IPS-20b (cell line): ENCODE results near the gene SIRPD.
"Not testable (repeated sequence)": the region's sequence is repeated elsewhere in the genome, so short reads cannot be mapped to it uniquely, and the experiment has no call there.

Experiments used
- H3K27ac ChIP-seq: one replicate; pipeline ENCODE4 v1.5.1; 2013; ENCODE audit warnings: low read length
- H3K27me3 ChIP-seq: 2 replicates; pipeline ENCODE4 v1.6.1; 2013; ENCODE audit warnings: mild to moderate bottlenecking, low read length, inconsistent platforms; ENCODE audit not compliant: insufficient read depth
- H3K36me3 ChIP-seq: 2 replicates; pipeline ENCODE4 v1.6.1; 2013; ENCODE audit warnings: low read depth, mild to moderate bottlenecking, inconsistent platforms, low read length, moderate library complexity; ENCODE audit not compliant: insufficient read depth
- H3K4me1 ChIP-seq: 2 replicates; pipeline ENCODE4 v1.6.1; 2013; ENCODE audit warnings: mild to moderate bottlenecking, control low read depth, inconsistent platforms, low read length, moderate library complexity; ENCODE audit not compliant: insufficient read depth
- H3K4me3 ChIP-seq: 2 replicates; pipeline ENCODE4 v1.5.1; 2013; ENCODE audit warnings: mild to moderate bottlenecking, low read length, inconsistent platforms
- H3K9ac ChIP-seq: 2 replicates; pipeline ENCODE4 v1.6.1; 2013; ENCODE audit warnings: low read depth, mild to moderate bottlenecking, inconsistent platforms, low read length, moderate library complexity
- H3K9me3 ChIP-seq: 2 replicates; pipeline ENCODE4 v1.6.1; 2013; ENCODE audit warnings: mild to moderate bottlenecking, low read depth, low read length, inconsistent platforms; ENCODE audit not compliant: insufficient read depth

Gene SIRPD

GRCh38 chr20:1557605-1558004, at the start of gene SIRPD:
Gene SIRPD, minus strand, starts transcription at chr20:1557705. Its CDS starts 52 bp downstream, at chr20:1557653.
- Histone ChIP-seq H3K4me1 (no peaks in the 10 kb centered on the region), H3K36me3 (no peaks in the 10 kb centered on the region), H3K9ac (no peak within 1 kb of the TSS), H3K9me3 (peaks cover 4% of the 10 kb centered on the region; the same call in 1 of the 2 replicates), H3K4me3 (no peak within 1 kb of the TSS), H3K27me3 (no peaks in the 10 kb centered on the region), H3K27ac (no peak within 1 kb of the TSS)

- Histone ChIP-seq H3K4me1 (no peaks in the 10 kb centered on the region), H3K9ac (no peak overlapping the region), H3K27ac (no peak overlapping the region), H3K4me3 (no peak overlapping the region), H3K36me3 (no peaks in the 10 kb centered on the region), H3K27me3 (no peaks in the 10 kb centered on the region), H3K9me3 (no peaks in the 10 kb centered on the region)
These were observed 43.2 kb upstream of the SIRPD start for GRCh38 chr20:1600736-1601135.

GRCh38 chr20:1595333-1595732, 37.8 kb upstream of the SIRPD start:
- Histone ChIP-seq H3K9ac (no peak overlapping the region), H3K4me3 (no peak overlapping the region), H3K4me1 (no peaks in the 10 kb centered on the region), H3K27me3 (no peaks in the 10 kb centered on the region), H3K27ac (no peak overlapping the region), H3K9me3 (no peaks in the 10 kb centered on the region), H3K36me3 (no peaks in the 10 kb centered on the region)

- no peaks in the 10 kb centered on the region for H3K4me1 ChIP-seq
- no peaks in the 10 kb centered on the region for H3K27me3 ChIP-seq
- no peaks in the 10 kb centered on the region for H3K9me3 ChIP-seq
- no peaks in the 10 kb centered on the region for H3K36me3 ChIP-seq
- H3K27ac ChIP-seq: no peak overlapping the region
- no peak overlapping the region for H3K9ac ChIP-seq
- H3K4me3 ChIP-seq: no peak overlapping the region
These were observed 31.3 kb upstream of the SIRPD start for GRCh38 chr20:1588533-1589460.

- Histone ChIP-seq H3K27me3 (no peaks in the 10 kb centered on the region), H3K36me3 (no peaks in the 10 kb centered on the region), H3K9me3 (no peaks in the 10 kb centered on the region), H3K9ac (no peak overlapping the region), H3K4me3 (no peak overlapping the region), H3K4me1 (no peaks in the 10 kb centered on the region), H3K27ac (no peak overlapping the region)
These were observed 30.5 kb upstream of the SIRPD start for GRCh38 chr20:1587781-1588532.

- no peak overlapping the region for H3K9ac ChIP-seq
- H3K27me3 ChIP-seq: no peaks in the 10 kb centered on the region
- no peak overlapping the region for H3K27ac ChIP-seq
- no peaks in the 10 kb centered on the region for H3K4me1 ChIP-seq
- no peaks in the 10 kb centered on the region for H3K9me3 ChIP-seq
- no peak overlapping the region for H3K4me3 ChIP-seq
- H3K36me3 ChIP-seq: no peaks in the 10 kb centered on the region
These were observed 22.0 kb upstream of the SIRPD start for GRCh38 chr20:1579488-1579887.

GRCh38 chr20:1577906-1578305, 20.4 kb upstream of the SIRPD start:
- no peak overlapping the region for H3K9ac ChIP-seq
- H3K4me3 ChIP-seq: no peak overlapping the region
- no peaks in the 10 kb centered on the region for H3K36me3 ChIP-seq
- no peaks in the 10 kb centered on the region for H3K9me3 ChIP-seq
- H3K4me1 ChIP-seq: no peaks in the 10 kb centered on the region
- no peaks in the 10 kb centered on the region for H3K27me3 ChIP-seq
- no peak overlapping the region for H3K27ac ChIP-seq

- H3K9me3 ChIP-seq, H3K27me3 ChIP-seq, H3K9ac ChIP-seq, H3K36me3 ChIP-seq, H3K27ac ChIP-seq, H3K4me1 ChIP-seq, H3K4me3 ChIP-seq: not testable (repeated sequence)
These were observed 19.8 kb upstream of the SIRPD start for GRCh38 chr20:1577313-1577712.

GRCh38 chr20:1576641-1577040, 19.1 kb upstream of the SIRPD start:
- Histone ChIP-seq H3K27ac (no peak overlapping the region), H3K36me3 (no peaks in the 10 kb centered on the region), H3K9ac (no peak overlapping the region), H3K27me3 (no peaks in the 10 kb centered on the region), H3K4me1 (no peaks in the 10 kb centered on the region), H3K9me3 (no peaks in the 10 kb centered on the region), H3K4me3 (no peak overlapping the region)

- H3K36me3 ChIP-seq, H3K4me3 ChIP-seq, H3K9ac ChIP-seq, H3K27ac ChIP-seq, H3K4me1 ChIP-seq, H3K27me3 ChIP-seq, H3K9me3 ChIP-seq: not testable (repeated sequence)
These were observed 18.5 kb upstream of the SIRPD start for GRCh38 chr20:1576003-1576402.

GRCh38 chr20:1571583-1571982, 14.1 kb upstream of the SIRPD start:
- H3K4me1 ChIP-seq, H3K9me3 ChIP-seq, H3K4me3 ChIP-seq, H3K36me3 ChIP-seq, H3K27me3 ChIP-seq, H3K27ac ChIP-seq, H3K9ac ChIP-seq: not testable (repeated sequence)

GRCh38 chr20:1569415-1569881, 11.9 kb upstream of the SIRPD start:
- no peaks in the 10 kb centered on the region for H3K27me3 ChIP-seq
- H3K4me3 ChIP-seq: no peak overlapping the region
- peaks cover 5% of the 10 kb centered on the region; the same call in 1 of the 2 replicates for H3K4me1 ChIP-seq
- H3K9me3 ChIP-seq: no peaks in the 10 kb centered on the region
- H3K36me3 ChIP-seq: no peaks in the 10 kb centered on the region
- H3K9ac ChIP-seq: no peak overlapping the region
- H3K27ac ChIP-seq: no peak overlapping the region
